ENCODE results near the gene NASP. TPM values are rescaled to one million over a fixed set of nuclear protein-coding genes. Genes with fewer than 3 reads are reported as not detected.

NASP gene
- total and polyA plus RNA-seq, 2 of the 13 experiments (the other 11 are each of a cell fraction or from before 2014, with no cell fraction given): 132 to 256 TPM

- TF ChIP-seq ZHX2 (IDR thresholded peaks at IDR 0.05; ENCODE audit: low read depth): peak; percentile 5
- peak; percentile 46; the same call in 1 of the 2 replicates for TF ChIP-seq ZHX2 (CRISPR knock-in tag; IDR thresholded peaks at IDR 0.05; ENCODE audit: borderline replicate concordance)
- TF ChIP-seq HOXA3 (CRISPR knock-in tag; IDR thresholded peaks at IDR 0.05): peak; percentile 81
- no peak for TF ChIP-seq SMAD3 (CRISPR knock-in tag; IDR thresholded peaks at IDR 0.05)
- no peak for TF ChIP-seq SSRP1 (CRISPR knock-in tag; IDR thresholded peaks at IDR 0.05)
- TF ChIP-seq ZNF577 (CRISPR knock-in tag; IDR thresholded peaks at IDR 0.05; ENCODE audit: borderline replicate concordance, low read depth): no peak
- no peak for TF ChIP-seq JUNB (CRISPR knock-in tag; IDR thresholded peaks at IDR 0.05; ENCODE audit: borderline replicate concordance)
- no peak for TF ChIP-seq TBP (CRISPR knock-in tag; IDR thresholded peaks at IDR 0.05)
- no peak for TF ChIP-seq MTA3 (CRISPR knock-in tag; IDR thresholded peaks at IDR 0.05)
- TF ChIP-seq ATF2 (CRISPR knock-in tag; IDR thresholded peaks at IDR 0.05): peak; percentile 28; the same call in 1 of the 2 replicates
- TF ChIP-seq ZSCAN29 (CRISPR knock-in tag; conservative IDR thresholded peaks at IDR 0.05): no peak
- TF ChIP-seq ZMYM2 (CRISPR knock-in tag; IDR thresholded peaks at IDR 0.05): no peak
- peak; percentile 63 for TF ChIP-seq CTCF (CRISPR knock-in tag; IDR thresholded peaks at IDR 0.05)
- no peak for TF ChIP-seq MTERF4 (CRISPR knock-in tag; IDR thresholded peaks at IDR 0.05)
- 0 out of 2 replicates have a peak, but pooled peaks have one; percentile 14 for TF ChIP-seq ZSCAN12 (CRISPR knock-in tag; IDR thresholded peaks at IDR 0.05)
- no peak for TF ChIP-seq TMF1 (CRISPR knock-in tag; IDR thresholded peaks at IDR 0.05; ENCODE audit: low read depth)
- no peak for TF ChIP-seq ZNF672 (CRISPR knock-in tag; IDR thresholded peaks at IDR 0.05)
- no peak for TF ChIP-seq ZNF562 (CRISPR knock-in tag; IDR thresholded peaks at IDR 0.05; ENCODE audit: borderline replicate concordance)
These were observed 689 bp downstream of the NASP start (continued) for GRCh38 chr1:45584351-45585109.

Measured in HepG2 (cell line).